Chondrocyte (in vitro differentiated cells): ENCODE results near the gene NUDT21. TPM values are rescaled to one million over a fixed set of nuclear protein-coding genes. Genes with fewer than 3 reads are reported as not detected.
A peak's percentile ranks its signal among the peaks of the same experiment; 100 is the strongest.

Source experiments
- DNase-seq: peaks from one replicate; pipeline ENCODE4 v3.0.0; 2021; ENCODE audit warnings: mixed read lengths, low spot score
- H3K27ac Mint-ChIP-seq: one replicate; pipeline ENCODE4 v1.8.0; 2021; ENCODE audit warnings: mild to moderate bottlenecking, moderate library complexity, mixed read lengths; ENCODE audit not compliant: unreplicated experiment
- H3K27me3 Mint-ChIP-seq: 2 replicates; pipeline ENCODE4 v1.8.0; 2021; ENCODE audit warnings: low read depth, mixed read lengths
- H3K36me3 Mint-ChIP-seq: 2 replicates; pipeline ENCODE4 v1.8.0; 2021; ENCODE audit warnings: low read depth, mixed read lengths
- H3K4me1 Mint-ChIP-seq: 2 replicates; pipeline ENCODE4 v1.8.0; 2021; ENCODE audit warnings: low read depth, mild to moderate bottlenecking, mixed read lengths
- H3K4me3 Mint-ChIP-seq: one replicate; pipeline ENCODE4 v1.8.0; 2021; ENCODE audit warnings: mild to moderate bottlenecking, moderate library complexity, mixed read lengths; ENCODE audit not compliant: unreplicated experiment
- H3K9me3 Mint-ChIP-seq: 2 replicates; pipeline ENCODE4 v1.8.0; 2021; ENCODE audit warnings: low read depth, mixed read lengths
- CTCF ChIP-seq: fragments of 200-600 bp; sonication (generic); IDR thresholded peaks from 2 replicates; pipeline ENCODE4 v1.5.0; 2021; ENCODE audit warnings: antibody characterized with exemption, mild to moderate bottlenecking, moderate library complexity
- total RNA-seq: library from RNA; stranded (reverse); gene quantifications from 3 replicates; pipeline ENCODE4 v1.2.1, GENCODE V29; 2021

The NUDT21 gene
- total RNA-seq, 1 donor from 2014 or later: 69.0 TPM

- Mint-ChIP-seq H3K4me1 (no peaks in the 10 kb centered on the region), H3K4me3 (no peak overlapping the region), H3K27ac (no peak overlapping the region), H3K36me3 (peaks cover 45% of the 10 kb centered on the region), H3K9me3 (no peaks in the 10 kb centered on the region), H3K27me3 (no peaks in the 10 kb centered on the region)
- DNase-seq: no peak
- no peak for TF ChIP-seq CTCF
These were observed 11.1 kb upstream of the NUDT21 start for GRCh38 chr16:56462064-56462796.

- H3K4me3 Mint-ChIP-seq: no peak overlapping the region
- no peak overlapping the region for H3K27ac Mint-ChIP-seq
- TF ChIP-seq CTCF: no peak
- no peak for DNase-seq
- peaks cover 48% of the 10 kb centered on the region for H3K36me3 Mint-ChIP-seq
- H3K4me1 Mint-ChIP-seq: no peaks in the 10 kb centered on the region
- no peaks in the 10 kb centered on the region for H3K9me3 Mint-ChIP-seq
- no peaks in the 10 kb centered on the region for H3K27me3 Mint-ChIP-seq
These were observed 9.0 kb upstream of the NUDT21 start for GRCh38 chr16:56460101-56460500.

GRCh38 chr16:56457927-56458470 lies 6.9 kb upstream of the NUDT21 start:
- no peaks in the 10 kb centered on the region for H3K9me3 Mint-ChIP-seq
- H3K36me3 Mint-ChIP-seq: peaks cover 46% of the 10 kb centered on the region
- no peak for TF ChIP-seq CTCF
- peaks cover 5% of the 10 kb centered on the region for H3K4me1 Mint-ChIP-seq
- H3K4me3 Mint-ChIP-seq: no peak overlapping the region
- DNase-seq: no peak
- no peak overlapping the region for H3K27ac Mint-ChIP-seq
- H3K27me3 Mint-ChIP-seq: no peaks in the 10 kb centered on the region

- Mint-ChIP-seq H3K4me1 (peaks cover 46% of the 10 kb centered on the region), H3K9me3 (no peaks in the 10 kb centered on the region), H3K36me3 (peaks cover 20% of the 10 kb centered on the region), H3K27me3 (no peaks in the 10 kb centered on the region), H3K27ac (peak overlapping the region; percentile 100), H3K4me3 (peak overlapping the region; percentile 95)
- TF ChIP-seq CTCF: no peak
- DNase-seq: no peak
These were observed 889 bp upstream of the NUDT21 start for GRCh38 chr16:56451753-56452689.
